ENCODE measurements around the gene MEA1. TPM values are rescaled to one million over a fixed set of nuclear protein-coding genes. Genes with fewer than 3 reads are reported as not detected.

The MEA1 gene
- total RNA-seq, 4 donors from 2014 or later: 59.5 to 99.9 (median 77.5) TPM

DNA sequence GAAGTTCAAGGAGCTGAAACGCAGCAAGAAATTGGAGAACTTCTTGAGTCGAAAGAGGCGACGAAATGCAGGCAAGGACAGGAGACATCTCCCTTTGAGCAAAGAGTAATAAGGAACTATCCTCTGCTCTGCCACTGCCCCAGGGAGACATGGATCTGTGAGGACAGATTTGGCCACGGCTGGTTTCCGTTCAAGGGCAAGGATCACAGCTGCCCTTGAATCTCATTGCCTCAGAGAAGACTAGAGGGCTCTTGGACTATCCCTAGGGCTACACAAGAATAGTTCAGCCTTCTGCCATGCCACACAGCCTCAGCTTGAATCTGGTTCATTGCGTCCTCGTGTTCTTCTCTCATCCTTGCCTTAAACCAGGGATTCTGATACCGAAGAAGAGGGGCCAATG, 15.4 kb upstream of the MEA1 start:
- TF ChIP-seq CTCF (IDR thresholded peaks at IDR 0.05) (no peak), POLR2A (IDR thresholded peaks at IDR 0.05) (no peak)
- WGBS, 2 donors: 91 to 92% methylated on average over 9 of the region's 9 CpGs
- DNase-seq (ENCODE audit: low spot score in 2 of 2): no peak
- H3K4me3 ChIP-seq (ENCODE audit: low read depth, poor library complexity, severe bottlenecking): no peak overlapping the region
- intact Hi-C loops (cut with DNase I; ENCODE audit: low total_unique reads): no loop called here

- intact Hi-C loops (cut with DNase I; ENCODE audit: low total_unique reads): no loop called here
- TF ChIP-seq POLR2A (IDR thresholded peaks at IDR 0.05): no peak
- TF ChIP-seq CTCF (IDR thresholded peaks at IDR 0.05): no peak
- WGBS, 2 donors: 92 to 96% methylated on average over 5 of the region's 5 CpGs
- DNase-seq (ENCODE audit: low spot score in 2 of 2): no peak
- no peak overlapping the region for H3K4me3 ChIP-seq (ENCODE audit: low read depth, poor library complexity, severe bottlenecking)
Measured at GRCh38 chr6:43026365-43026764, 12.6 kb upstream of the MEA1 start.

GRCh38 chr6:43024436-43024835, 10.7 kb upstream of the MEA1 start:
- 66 to 92% methylated on average over 2 of the region's 2 CpGs for WGBS, 2 donors

DNA sequence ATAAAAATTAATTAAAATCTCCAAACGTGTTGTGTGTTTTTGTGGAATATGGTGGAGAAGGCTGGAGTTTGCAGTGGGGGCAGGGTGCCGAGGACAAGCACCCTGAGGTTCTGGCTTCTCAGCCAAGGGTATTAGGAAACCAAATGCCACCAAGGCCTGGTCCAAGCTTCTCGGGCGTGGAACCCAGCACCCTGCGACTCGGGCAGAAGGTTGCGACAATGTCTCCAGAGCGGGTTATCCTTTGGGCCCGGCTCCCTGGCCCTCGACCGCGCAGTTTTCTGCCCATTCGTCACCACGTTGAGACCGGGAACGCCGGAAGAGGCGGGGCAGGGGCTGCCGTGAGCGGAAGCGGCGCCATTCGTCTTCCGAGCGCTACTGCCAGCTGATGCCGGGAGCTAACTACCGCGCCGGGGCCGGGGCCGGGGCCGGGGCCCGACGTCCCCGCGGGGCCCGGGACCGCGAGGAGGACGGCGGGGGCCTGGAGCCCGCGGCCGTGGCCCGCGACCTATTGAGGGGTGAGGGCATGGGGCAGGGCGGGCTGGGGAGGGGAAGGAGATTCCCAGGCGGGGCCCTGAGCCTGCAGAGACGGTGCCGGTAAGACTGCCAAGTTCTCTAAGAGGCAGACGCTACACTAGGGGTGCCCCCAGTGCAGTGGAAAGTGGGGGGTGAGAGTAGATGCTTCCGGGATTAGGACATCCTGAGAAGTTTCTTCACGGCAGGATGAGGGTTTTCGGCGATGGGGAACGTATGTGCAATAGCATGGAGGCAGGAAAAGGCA, 7.7 kb upstream of the MEA1 start, which contains the start of gene RRP36:
Gene RRP36 (plus strand): TSS at position 354 of the 778 bp plus-strand sequence. CDS start 32 bp downstream, at position 386.
- DNase-seq (ENCODE audit: low spot score in 2 of 2): peak; percentile 65 to 94
- TF ChIP-seq POLR2A (IDR thresholded peaks at IDR 0.05): no peak
- no peak for TF ChIP-seq CTCF (IDR thresholded peaks at IDR 0.05)

More at GRCh38 chr6:43024436-43024835, 10.7 kb upstream of the MEA1 start:
- no peak for DNase-seq (ENCODE audit: low spot score in 2 of 2)
- no peak overlapping the region for H3K4me3 ChIP-seq (ENCODE audit: low read depth, poor library complexity, severe bottlenecking)
- intact Hi-C loops (cut with DNase I; ENCODE audit: low total_unique reads): no loop called here
- TF ChIP-seq POLR2A (IDR thresholded peaks at IDR 0.05): no peak
- TF ChIP-seq CTCF (IDR thresholded peaks at IDR 0.05): no peak

DNA sequence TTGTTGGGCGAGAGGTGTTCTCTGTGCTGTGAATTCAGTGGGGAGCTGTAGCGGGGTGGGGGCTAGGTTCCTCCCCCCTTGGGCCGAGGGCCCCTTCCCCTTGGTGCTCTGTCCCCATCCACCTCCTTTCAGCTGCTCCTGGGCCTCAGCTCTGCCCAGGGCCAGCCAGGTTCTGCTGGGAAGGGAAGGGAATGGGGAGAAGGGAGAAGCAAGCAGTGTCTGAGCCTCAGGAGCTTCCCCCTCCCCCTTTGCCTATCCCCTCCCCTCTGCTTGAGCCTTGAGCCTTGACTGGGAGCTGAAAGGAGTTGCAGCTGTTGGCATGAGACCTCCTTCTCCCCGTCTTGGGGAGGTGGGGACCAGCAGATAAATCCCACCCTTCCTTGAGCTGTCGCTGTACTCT, 7.1 kb upstream of the MEA1 start:
- DNase-seq (ENCODE audit: low spot score in 2 of 2): no peak
- 51 to 59% methylated on average over 5 of the region's 5 CpGs for WGBS, 2 donors
- TF ChIP-seq POLR2A (IDR thresholded peaks at IDR 0.05) (no peak), CTCF (IDR thresholded peaks at IDR 0.05) (no peak)
- H3K4me3 ChIP-seq (ENCODE audit: low read depth, poor library complexity, severe bottlenecking): no peak overlapping the region
- intact Hi-C loops (cut with DNase I; ENCODE audit: low total_unique reads): no loop called here

More for the DNA sequence above, 7.7 kb upstream of the MEA1 start, which contains the start of gene RRP36:
- intact Hi-C loops (cut with DNase I; ENCODE audit: low total_unique reads): no loop called here
- peak within 1 kb of the TSS; percentile 80 for H3K4me3 ChIP-seq (ENCODE audit: low read depth, poor library complexity, severe bottlenecking)
- WGBS, 2 donors: 0 to 1% methylated on average over 16 to 19 of the region's 56 CpGs

Measured in lower leg skin (tissue), 4 donors.